Liver (tissue), 9 donors: ENCODE results near the gene HACE1. TPM values are rescaled to one million over a fixed set of nuclear protein-coding genes. Genes with fewer than 3 reads are reported as not detected.
"Not testable (repeated sequence)": the region's sequence is repeated elsewhere in the genome, so short reads cannot be mapped to it uniquely, and the experiment has no call there.

Experiments
- DNase-seq: peaks from one replicate; pipeline ENCODE4 v3.0.0-alpha.2; 2017; ENCODE audit warnings: low spot score
- H3K27ac ChIP-seq, 2 donors: one replicate each; pipeline ENCODE4 v1.7.0; 2013; ENCODE audit warnings: inconsistent platforms in 2 of 2, low read length in 2 of 2, control low read depth in 1 of 2, low read depth in 1 of 2, mild to moderate bottlenecking in 1 of 2
- H3K27me3 ChIP-seq, 4 donors: one replicate each; pipeline versions ENCODE4 v1.6.1 to v1.7.0; 2013; ENCODE audit warnings: low read length in 3 of 4, inconsistent platforms in 1 of 4, mild to moderate bottlenecking in 1 of 4, moderate library complexity in 1 of 4; ENCODE audit not compliant: control insufficient read depth in 4 of 4, insufficient read depth in 4 of 4
- H3K36me3 ChIP-seq, 4 donors: one replicate each; pipeline versions ENCODE4 v1.6.1 to v1.7.0; 2013; ENCODE audit warnings: low read length in 3 of 4, mild to moderate bottlenecking in 3 of 4, low read depth in 1 of 4, moderate library complexity in 1 of 4; ENCODE audit not compliant: control insufficient read depth in 4 of 4, insufficient read depth in 3 of 4
- H3K4me1 ChIP-seq, 4 donors: one replicate each; pipeline versions ENCODE4 v1.6.1 to v1.7.0; 2013; ENCODE audit warnings: low read length in 3 of 4, mild to moderate bottlenecking in 3 of 4, moderate library complexity in 1 of 4; ENCODE audit not compliant: control insufficient read depth in 4 of 4, insufficient read depth in 4 of 4
- H3K4me3 ChIP-seq, 3 donors: one replicate each; pipeline versions ENCODE4 v1.6.1 to v1.7.0; 2013; ENCODE audit warnings: low read length in 3 of 3, control low read depth in 1 of 3, low read depth in 1 of 3, mild to moderate bottlenecking in 1 of 3
- H3K9ac ChIP-seq, 2 donors: one replicate each; pipeline ENCODE4 v1.7.0; 2013; ENCODE audit warnings: low read length in 2 of 2, mild to moderate bottlenecking in 2 of 2, moderate library complexity in 2 of 2, control low read depth in 1 of 2, low read depth in 1 of 2
- H3K9me3 ChIP-seq, 4 donors: one replicate each; pipeline versions ENCODE4 v1.6.1 to v1.7.0; 2013; ENCODE audit warnings: low read length in 3 of 4; ENCODE audit not compliant: control insufficient read depth in 4 of 4
- EGR1 ChIP-seq, 2 donors: IDR thresholded peaks; 2 replicates each; pipeline ENCODE4 v1.6.1; 2016 to 2018; ENCODE audit warnings: antibody characterized with exemption in 2 of 2, low read depth in 2 of 2
- GABPA ChIP-seq, 2 donors: IDR thresholded peaks in 1 of 2; conservative IDR thresholded peaks in 1 of 2; 2 replicates each; pipeline ENCODE4 v1.6.1; 2016; ENCODE audit warnings: antibody characterized with exemption in 2 of 2, mild to moderate bottlenecking in 1 of 2, moderate library complexity in 1 of 2
- HNF4A ChIP-seq, 2 donors: conservative IDR thresholded peaks; 2 replicates each; pipeline ENCODE4 v1.6.1; 2016; ENCODE audit warnings: antibody characterized with exemption in 2 of 2, mild to moderate bottlenecking in 2 of 2
- HNF4G ChIP-seq: IDR thresholded peaks from 2 replicates; pipeline ENCODE4 v1.6.1; 2016; ENCODE audit warnings: antibody characterized with exemption
- JUND ChIP-seq, 2 donors: IDR thresholded peaks; 2 replicates each; pipeline ENCODE4 v1.6.1; 2016; ENCODE audit warnings: antibody characterized with exemption in 2 of 2
- NR2F2 ChIP-seq: IDR thresholded peaks from 2 replicates; pipeline ENCODE4 v1.6.1; 2016; ENCODE audit warnings: antibody characterized with exemption
- RAD21 ChIP-seq, 2 donors: IDR thresholded peaks; 2 replicates each; pipeline ENCODE4 v1.6.1; 2016; ENCODE audit warnings: antibody characterized with exemption in 2 of 2, mild to moderate bottlenecking in 2 of 2
- RXRA ChIP-seq, 2 donors: IDR thresholded peaks; 2 replicates each; pipeline ENCODE4 v1.6.1; 2017 to 2018; ENCODE audit warnings: antibody characterized with exemption in 2 of 2, mild to moderate bottlenecking in 1 of 2
- SP1 ChIP-seq: IDR thresholded peaks from 2 replicates; pipeline ENCODE4 v1.6.1; 2018; ENCODE audit warnings: antibody characterized with exemption, mild to moderate bottlenecking
- TAF1 ChIP-seq: conservative IDR thresholded peaks from 2 replicates; pipeline ENCODE4 v1.6.1; 2016; ENCODE audit warnings: antibody characterized with exemption, mild to moderate bottlenecking
- YY1 ChIP-seq: IDR thresholded peaks from 2 replicates; pipeline ENCODE4 v1.6.1; 2016; ENCODE audit warnings: antibody characterized with exemption, mild to moderate bottlenecking
- WGBS: extraction: QIAGEN DNeasy Blood & Tissue Kit; methylation state at CpG from one replicate; pipeline ENCODE4 v1.1.7; 2013; 5-methylcytosine and 5-hydroxymethylcytosine counted together
- polyA plus RNA-seq, 2 donors: library from polyadenylated mRNA; stranded (reverse) in 1 of 2; unstranded in 1 of 2; fragments of 200-250 nt in 1 of 2; fragments of >200 nt in 1 of 2; fragmentation: Nextera tagmentation in 1 of 2; extraction: Ambion mirVana in 1 of 2; gene quantifications; one replicate each; pipeline versions ENCODE4 v1.2.1 to v1.2.3, GENCODE V29; 2013 to 2015
- total RNA-seq, 2 donors: library from RNA; depleted of rRNA; stranded (reverse); fragments of >200 nt; gene quantifications; one replicate each; pipeline ENCODE4 v1.2.3, GENCODE V29; 2014
- TF ChIP-seq, protein P1 (sequence below): IDR thresholded peaks from 2 replicates; pipeline ENCODE4 v1.6.1; 2016; ENCODE audit warnings: antibody characterized with exemption
- TF ChIP-seq, protein P2 (sequence below): IDR thresholded peaks from 2 replicates; pipeline ENCODE4 v1.6.1; 2016; ENCODE audit warnings: antibody characterized with exemption
- TF ChIP-seq, protein P3 (sequence below): IDR thresholded peaks from 2 replicates; pipeline ENCODE4 v1.6.1; 2016; ENCODE audit warnings: antibody characterized with exemption
- TF ChIP-seq, protein P4 (sequence below): IDR thresholded peaks from 2 replicates; pipeline ENCODE4 v1.6.1; 2016; ENCODE audit warnings: antibody characterized with exemption, mild to moderate bottlenecking
- TF ChIP-seq, protein P5 (sequence below): fragments of 150-350 bp; IDR thresholded peaks from 2 replicates; pipeline ENCODE4 v1.5.1; 2017; ENCODE audit warnings: improper control_type of control experiment, low read depth, low read length; ENCODE audit not compliant: missing input control
- donor health status: healthy.
- donor health status: healthy.
- donor health status: healthy.
- donor health status: healthy.
- donor health status: healthy.

Gene HACE1
- total and polyA plus RNA-seq, 4 donors: 1.3 to 7.2 (median 2.5) TPM

DNA sequence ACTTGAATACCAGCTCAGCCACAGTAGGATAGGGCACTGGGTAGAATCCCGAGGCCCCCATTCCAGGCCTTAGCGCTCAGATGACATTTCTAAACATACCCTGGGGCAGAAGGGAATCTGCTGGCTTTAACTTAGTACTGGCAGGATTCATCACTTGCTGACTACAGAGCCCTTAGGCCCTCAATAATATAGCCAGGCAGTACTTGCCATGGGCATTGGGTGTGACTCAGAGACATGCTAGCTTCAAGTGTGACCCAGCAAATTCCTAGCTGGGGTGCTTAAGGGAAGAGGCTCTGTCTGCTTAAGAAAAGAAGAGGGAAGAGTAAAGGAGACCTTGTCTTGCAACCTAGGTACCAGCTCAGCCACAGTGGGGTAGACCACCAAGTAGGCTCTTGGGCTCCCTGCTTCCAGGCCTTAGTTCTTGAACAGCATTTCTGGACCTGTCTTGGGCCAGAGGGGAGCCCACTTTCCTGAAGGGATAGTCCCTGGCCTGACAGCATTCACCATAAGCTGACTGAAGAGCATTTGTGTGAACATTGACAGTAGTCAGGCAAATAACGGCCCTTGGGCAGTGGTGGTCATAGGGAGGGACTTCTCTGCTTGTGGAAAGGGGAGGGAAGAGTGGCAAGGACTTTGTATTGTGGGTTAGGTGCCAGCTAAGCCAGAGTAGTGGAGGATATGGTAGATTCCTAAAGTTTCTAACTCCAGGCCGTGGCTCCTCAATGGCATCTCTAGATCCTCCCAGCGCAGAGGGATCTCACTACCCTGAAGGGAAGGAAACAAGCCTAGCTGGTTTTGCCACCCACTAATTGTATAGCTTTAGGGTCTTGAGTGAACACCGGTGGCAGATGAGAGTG is 48.5 kb upstream of the HACE1 start:
- H3K9me3 ChIP-seq: peaks cover 0 to 12% (median 1%) of the 10 kb centered on the region in 4 donors
- DNase-seq: no peak
- peaks cover 0 to 2% (median 0%) of the 10 kb centered on the region in 4 donors for H3K27me3 ChIP-seq
- 82% methylated on average over 6 of the region's 6 CpGs for WGBS
- TF ChIP-seq, protein P1, sequence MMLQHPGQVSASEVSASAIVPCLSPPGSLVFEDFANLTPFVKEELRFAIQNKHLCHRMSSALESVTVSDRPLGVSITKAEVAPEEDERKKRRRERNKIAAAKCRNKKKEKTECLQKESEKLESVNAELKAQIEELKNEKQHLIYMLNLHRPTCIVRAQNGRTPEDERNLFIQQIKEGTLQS: no peak
- TF ChIP-seq YY1 (no peak), RAD21 (IDR thresholded peaks at IDR 0.05) (no peak), HNF4A (conservative IDR thresholded peaks at IDR 0.05) (no peak), HNF4G (no peak), NR2F2 (no peak), JUND (IDR thresholded peaks at IDR 0.05) (no peak), TAF1 (no peak)
- TF ChIP-seq, protein P2, sequence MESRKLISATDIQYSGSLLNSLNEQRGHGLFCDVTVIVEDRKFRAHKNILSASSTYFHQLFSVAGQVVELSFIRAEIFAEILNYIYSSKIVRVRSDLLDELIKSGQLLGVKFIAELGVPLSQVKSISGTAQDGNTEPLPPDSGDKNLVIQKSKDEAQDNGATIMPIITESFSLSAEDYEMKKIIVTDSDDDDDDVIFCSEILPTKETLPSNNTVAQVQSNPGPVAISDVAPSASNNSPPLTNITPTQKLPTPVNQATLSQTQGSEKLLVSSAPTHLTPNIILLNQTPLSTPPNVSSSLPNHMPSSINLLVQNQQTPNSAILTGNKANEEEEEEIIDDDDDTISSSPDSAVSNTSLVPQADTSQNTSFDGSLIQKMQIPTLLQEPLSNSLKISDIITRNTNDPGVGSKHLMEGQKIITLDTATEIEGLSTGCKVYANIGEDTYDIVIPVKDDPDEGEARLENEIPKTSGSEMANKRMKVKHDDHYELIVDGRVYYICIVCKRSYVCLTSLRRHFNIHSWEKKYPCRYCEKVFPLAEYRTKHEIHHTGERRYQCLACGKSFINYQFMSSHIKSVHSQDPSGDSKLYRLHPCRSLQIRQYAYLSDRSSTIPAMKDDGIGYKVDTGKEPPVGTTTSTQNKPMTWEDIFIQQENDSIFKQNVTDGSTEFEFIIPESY: no peak
- TF ChIP-seq, protein P3, sequence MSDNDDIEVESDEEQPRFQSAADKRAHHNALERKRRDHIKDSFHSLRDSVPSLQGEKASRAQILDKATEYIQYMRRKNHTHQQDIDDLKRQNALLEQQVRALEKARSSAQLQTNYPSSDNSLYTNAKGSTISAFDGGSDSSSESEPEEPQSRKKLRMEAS: no peak
- TF ChIP-seq, protein P4, sequence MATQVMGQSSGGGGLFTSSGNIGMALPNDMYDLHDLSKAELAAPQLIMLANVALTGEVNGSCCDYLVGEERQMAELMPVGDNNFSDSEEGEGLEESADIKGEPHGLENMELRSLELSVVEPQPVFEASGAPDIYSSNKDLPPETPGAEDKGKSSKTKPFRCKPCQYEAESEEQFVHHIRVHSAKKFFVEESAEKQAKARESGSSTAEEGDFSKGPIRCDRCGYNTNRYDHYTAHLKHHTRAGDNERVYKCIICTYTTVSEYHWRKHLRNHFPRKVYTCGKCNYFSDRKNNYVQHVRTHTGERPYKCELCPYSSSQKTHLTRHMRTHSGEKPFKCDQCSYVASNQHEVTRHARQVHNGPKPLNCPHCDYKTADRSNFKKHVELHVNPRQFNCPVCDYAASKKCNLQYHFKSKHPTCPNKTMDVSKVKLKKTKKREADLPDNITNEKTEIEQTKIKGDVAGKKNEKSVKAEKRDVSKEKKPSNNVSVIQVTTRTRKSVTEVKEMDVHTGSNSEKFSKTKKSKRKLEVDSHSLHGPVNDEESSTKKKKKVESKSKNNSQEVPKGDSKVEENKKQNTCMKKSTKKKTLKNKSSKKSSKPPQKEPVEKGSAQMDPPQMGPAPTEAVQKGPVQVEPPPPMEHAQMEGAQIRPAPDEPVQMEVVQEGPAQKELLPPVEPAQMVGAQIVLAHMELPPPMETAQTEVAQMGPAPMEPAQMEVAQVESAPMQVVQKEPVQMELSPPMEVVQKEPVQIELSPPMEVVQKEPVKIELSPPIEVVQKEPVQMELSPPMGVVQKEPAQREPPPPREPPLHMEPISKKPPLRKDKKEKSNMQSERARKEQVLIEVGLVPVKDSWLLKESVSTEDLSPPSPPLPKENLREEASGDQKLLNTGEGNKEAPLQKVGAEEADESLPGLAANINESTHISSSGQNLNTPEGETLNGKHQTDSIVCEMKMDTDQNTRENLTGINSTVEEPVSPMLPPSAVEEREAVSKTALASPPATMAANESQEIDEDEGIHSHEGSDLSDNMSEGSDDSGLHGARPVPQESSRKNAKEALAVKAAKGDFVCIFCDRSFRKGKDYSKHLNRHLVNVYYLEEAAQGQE: no peak
- no peak overlapping the region for H3K9ac ChIP-seq
- H3K27ac ChIP-seq: no peak overlapping the region
- H3K4me1 ChIP-seq: no peaks in the 10 kb centered on the region
- H3K36me3 ChIP-seq: no peaks in the 10 kb centered on the region
- no peak overlapping the region for H3K4me3 ChIP-seq

DNA sequence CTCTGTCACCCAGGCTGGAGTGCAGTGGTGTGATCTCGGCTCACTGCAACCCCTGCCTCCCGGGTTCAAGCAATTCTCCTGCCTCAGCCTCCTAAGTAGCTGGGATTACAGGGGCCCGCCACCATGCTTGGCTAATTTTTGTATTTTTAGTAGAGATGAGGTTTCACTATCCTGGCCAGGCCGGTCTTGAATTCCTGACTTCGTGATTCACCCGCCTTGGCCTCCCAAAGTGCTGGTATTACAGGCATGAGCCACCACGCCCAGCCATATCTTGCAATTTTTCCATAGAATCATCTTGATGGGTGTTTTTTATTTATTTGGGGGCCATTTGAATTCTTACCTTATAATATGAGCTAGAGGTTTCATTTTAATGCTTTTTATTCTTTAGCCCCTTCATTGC is 39.2 kb upstream of the HACE1 start:
- H3K9me3 ChIP-seq, H3K27ac ChIP-seq, H3K4me1 ChIP-seq, DNase-seq, H3K36me3 ChIP-seq, H3K4me3 ChIP-seq, H3K9ac ChIP-seq, H3K27me3 ChIP-seq: not testable (repeated sequence)
- 90% methylated on average over 7 of the region's 7 CpGs for WGBS

DNA sequence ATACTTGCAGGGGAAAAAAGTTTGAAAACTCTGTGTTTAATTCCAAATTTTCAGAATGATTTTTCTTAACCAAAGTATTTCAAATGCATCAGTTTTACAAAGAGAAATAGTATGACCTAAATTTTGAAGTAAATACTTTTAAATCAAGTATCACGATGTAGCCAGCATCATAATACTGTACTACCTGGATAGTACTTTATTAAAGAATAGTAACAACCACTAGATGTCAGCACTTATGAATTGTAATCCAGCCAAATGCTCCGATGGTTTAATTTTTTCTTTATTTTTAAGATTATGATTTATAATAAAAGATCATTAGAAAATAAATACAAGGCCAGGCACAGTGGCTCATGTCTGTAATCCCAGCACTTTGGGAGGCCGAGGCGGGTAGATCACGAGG is 37.2 kb upstream of the HACE1 start:
- Histone ChIP-seq H3K36me3 (no peaks in the 10 kb centered on the region), H3K4me1 (no peaks in the 10 kb centered on the region), H3K4me3 (no peak overlapping the region), H3K27ac (no peak overlapping the region), H3K9ac (no peak overlapping the region), H3K9me3 (no peaks in the 10 kb centered on the region), H3K27me3 (peaks cover 0 to 6% (median 1%) of the 10 kb centered on the region in 4 donors)
- no peak for DNase-seq
- WGBS: 70% methylated on average over 5 of the region's 5 CpGs
- TF ChIP-seq, protein P2: no peak
- TF ChIP-seq HNF4A (conservative IDR thresholded peaks at IDR 0.05) (no peak), NR2F2 (no peak), HNF4G (no peak), SP1 (no peak), RXRA (IDR thresholded peaks at IDR 0.05) (no peak), JUND (IDR thresholded peaks at IDR 0.05) (no peak), GABPA (IDR thresholded peaks at IDR 0.05 in 1 of 2, conservative IDR thresholded peaks at IDR 0.05 in 1 of 2) (no peak), EGR1 (IDR thresholded peaks at IDR 0.05; ENCODE audit: low read depth in 2 of 2) (no peak)
- TF ChIP-seq, protein P5, sequence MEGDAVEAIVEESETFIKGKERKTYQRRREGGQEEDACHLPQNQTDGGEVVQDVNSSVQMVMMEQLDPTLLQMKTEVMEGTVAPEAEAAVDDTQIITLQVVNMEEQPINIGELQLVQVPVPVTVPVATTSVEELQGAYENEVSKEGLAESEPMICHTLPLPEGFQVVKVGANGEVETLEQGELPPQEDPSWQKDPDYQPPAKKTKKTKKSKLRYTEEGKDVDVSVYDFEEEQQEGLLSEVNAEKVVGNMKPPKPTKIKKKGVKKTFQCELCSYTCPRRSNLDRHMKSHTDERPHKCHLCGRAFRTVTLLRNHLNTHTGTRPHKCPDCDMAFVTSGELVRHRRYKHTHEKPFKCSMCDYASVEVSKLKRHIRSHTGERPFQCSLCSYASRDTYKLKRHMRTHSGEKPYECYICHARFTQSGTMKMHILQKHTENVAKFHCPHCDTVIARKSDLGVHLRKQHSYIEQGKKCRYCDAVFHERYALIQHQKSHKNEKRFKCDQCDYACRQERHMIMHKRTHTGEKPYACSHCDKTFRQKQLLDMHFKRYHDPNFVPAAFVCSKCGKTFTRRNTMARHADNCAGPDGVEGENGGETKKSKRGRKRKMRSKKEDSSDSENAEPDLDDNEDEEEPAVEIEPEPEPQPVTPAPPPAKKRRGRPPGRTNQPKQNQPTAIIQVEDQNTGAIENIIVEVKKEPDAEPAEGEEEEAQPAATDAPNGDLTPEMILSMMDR: no peak
- TF ChIP-seq, protein P1: no peak
